ENCODE data around the gene KCNK4. TPM values are rescaled to one million over a fixed set of nuclear protein-coding genes. Genes with fewer than 3 reads are reported as not detected.

The KCNK4 gene
- total and polyA plus RNA-seq, 2 of the 13 experiments (the other 11 are each of a cell fraction or from before 2014, with no cell fraction given) = not detected

- 16% methylated on average over 15 of the region's 42 CpGs for WGBS (ENCODE audit: low lambda C conversion rate)
- Histone ChIP-seq H3K4me1 (ENCODE audit: insufficient read depth, low read length) (0 out of 2 replicates have a peak, but pooled peaks cover 12% of the 10 kb centered on the region), H3K27me3 (ENCODE audit: control insufficient read depth in 1 of 2, insufficient read depth in 2 of 2, low read length in 2 of 2) (peaks cover 27 to 71% of the 10 kb centered on the region in 2 experiments), H3K79me2 (ENCODE audit: insufficient read depth, low read length) (no peaks in the 10 kb centered on the region), H3K36me3 (replicated peaks in 1 of 2; ENCODE audit: control insufficient read depth in 1 of 2, insufficient read depth in 2 of 2, low read length in 2 of 2) (no peaks in the 10 kb centered on the region), H3K27ac (ENCODE audit: extremely low read length, insufficient read depth, low read length) (no peak overlapping the region), H3K4me3 (replicated peaks in 1 of 3; ENCODE audit: insufficient read depth in 1 of 3, low read depth in 2 of 3, low read length in 3 of 3) (peak overlapping the region in 2 of 3 experiments; percentile 19 to 61; a peak in 3 of 6 replicates), H3K9me3 (ENCODE audit: low read length) (no peaks in the 10 kb centered on the region), H4K20me1 (ENCODE audit: insufficient read depth, low read length) (0 out of 2 replicates have a peak, but pooled peaks cover under 1% of the 10 kb centered on the region), H3K9ac (ENCODE audit: insufficient read depth, low read depth, low read length) (no peak overlapping the region), H3K4me2 (ENCODE audit: low read depth, low read length) (peak overlapping the region; percentile 60), H2AFZ (ENCODE audit: low read length) (no peak overlapping the region)
- peak; percentile 39 for ATAC-seq
- in situ Hi-C loops (cut with HindIII; ENCODE audit: extremely low pct_ligation_motif_present, low pct_unique_long_range_greater_than_20kb) = no loop called here
- FAIRE-seq = no peak
- intact Hi-C loops (cut with micrococcal nuclease; ENCODE audit: unreplicated experiment) = no loop called here
- ChIA-PET CTCF (ENCODE audit: low intra/inter-chr PET ratio, low total read pairs) (no interaction called here), POLR2A (no interaction called here)
- no TSS peak for BruUV-seq (replicated peaks)
- DNase-seq (ENCODE audit: low spot score) = no peak
- TF ChIP-seq ZNF703 (CRISPR knock-in tag; IDR thresholded peaks at IDR 0.05; ENCODE audit: borderline replicate concordance) = no peak
- no peak for TF ChIP-seq ZNF782 (CRISPR knock-in tag; IDR thresholded peaks at IDR 0.05; ENCODE audit: borderline replicate concordance)
- no peak for TF ChIP-seq ZKSCAN5 (CRISPR knock-in tag; IDR thresholded peaks at IDR 0.05)
- 0 out of 2 replicates have a peak, but pooled peaks have one; percentile 7 for TF ChIP-seq EED (CRISPR knock-in tag; IDR thresholded peaks at IDR 0.05)
- no peak for TF ChIP-seq SSRP1 (CRISPR knock-in tag; IDR thresholded peaks at IDR 0.05)
- TF ChIP-seq ZNF280D (CRISPR knock-in tag; IDR thresholded peaks at IDR 0.05) = no peak
- TF ChIP-seq GTF2F1 (IDR thresholded peaks at IDR 0.05; ENCODE audit: low read length) = no peak
- TF ChIP-seq ZNF18 (CRISPR knock-in tag; IDR thresholded peaks at IDR 0.05; ENCODE audit: insufficient replicate concordance) = no peak
- no peak for TF ChIP-seq ZNF605 (CRISPR knock-in tag; IDR thresholded peaks at IDR 0.05)
- no peak for TF ChIP-seq ZKSCAN8 (CRISPR knock-in tag; IDR thresholded peaks at IDR 0.05; ENCODE audit: borderline replicate concordance)
- TF ChIP-seq EZH2 (conservative IDR thresholded peaks at IDR 0.05; ENCODE audit: low read depth, low read length) = peak; percentile 64
- TF ChIP-seq NFKBIZ (CRISPR knock-in tag; IDR thresholded peaks at IDR 0.05) = no peak
- TF ChIP-seq AHR (CRISPR knock-in tag; IDR thresholded peaks at IDR 0.05) = no peak
- TF ChIP-seq KDM2A (CRISPR knock-in tag; IDR thresholded peaks at IDR 0.05; ENCODE audit: borderline replicate concordance, low read depth) = no peak
- no peak for TF ChIP-seq ZNF30 (CRISPR knock-in tag; IDR thresholded peaks at IDR 0.05)
- no peak for TF ChIP-seq FOXA1 (IDR thresholded peaks at IDR 0.05)
- TF ChIP-seq FOXA1 (CRISPR knock-in tag; IDR thresholded peaks at IDR 0.05) = no peak
- TF ChIP-seq ZNF878 (CRISPR knock-in tag; IDR thresholded peaks at IDR 0.05) = no peak
These were observed 1.6 kb downstream of the KCNK4 start for GRCh38 chr11:64292460-64293254.

Data from HepG2 (cell line).